T-helper 2 cell treated with Interferon-gamma antibody and Interleukin-4, amounts not matched to agents 5 μg/mL and 100 μg/mL, for 36 hours (primary cell): Measurements from ENCODE around the gene SNAPC2.

Source experiments
- DNase-seq: peaks from one replicate; pipeline ENCODE4 v3.0.0; 2021; ENCODE audit warnings: low spot score
- H3K27ac Mint-ChIP-seq: one replicate; pipeline ENCODE4 v1.8.0; 2021; ENCODE audit warnings: mild to moderate bottlenecking, mixed read lengths
- H3K27me3 Mint-ChIP-seq: one replicate; pipeline ENCODE4 v1.8.0; 2021; ENCODE audit warnings: low read depth, mixed read lengths
- H3K36me3 Mint-ChIP-seq: one replicate; pipeline ENCODE4 v1.8.0; 2021; ENCODE audit warnings: low read depth, mixed read lengths
- H3K4me1 Mint-ChIP-seq: one replicate; pipeline ENCODE4 v1.8.0; 2021; ENCODE audit warnings: low read depth, mixed read lengths
- H3K4me3 Mint-ChIP-seq: one replicate; pipeline ENCODE4 v1.8.0; 2022; ENCODE audit warnings: mild to moderate bottlenecking, moderate library complexity, mixed read lengths
- H3K9me3 Mint-ChIP-seq: one replicate; pipeline ENCODE4 v1.8.0; 2021; ENCODE audit warnings: mixed read lengths

SNAPC2 gene

DNA sequence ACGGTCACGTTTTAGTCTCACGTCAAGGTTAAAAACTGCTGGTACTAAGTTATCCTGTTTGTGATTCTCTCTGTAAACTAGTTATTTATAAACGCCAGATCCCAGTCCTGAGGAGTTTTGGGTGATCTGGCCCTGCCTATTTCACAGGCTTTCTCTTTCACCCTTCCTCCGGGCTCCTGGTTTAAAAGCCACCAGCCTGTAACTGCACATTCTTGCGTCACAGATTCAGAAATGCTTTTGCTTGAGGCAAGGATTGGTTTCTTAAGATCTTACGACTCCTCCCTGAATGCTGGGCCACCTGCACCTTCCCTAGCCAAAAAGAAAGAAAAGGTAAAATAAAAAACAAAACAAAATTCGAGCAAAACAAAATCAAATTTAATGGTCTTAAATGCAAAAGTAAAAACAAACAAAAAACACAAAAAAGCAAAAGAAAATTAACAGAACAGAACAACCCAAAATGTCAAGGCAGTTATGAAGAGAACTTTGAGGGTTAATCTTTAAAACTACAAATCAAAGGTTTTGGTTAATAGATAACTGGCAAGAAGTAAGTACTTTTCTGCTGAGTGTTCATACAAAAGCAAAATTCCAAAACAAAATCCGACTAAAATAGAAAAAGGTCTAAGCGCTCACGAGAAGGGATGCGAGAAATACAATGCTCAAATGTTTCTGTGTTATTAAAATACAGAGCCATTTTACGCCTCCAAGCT is 41.9 kb downstream of the SNAPC2 start:
- Mint-ChIP-seq H3K9me3 (no peaks in the 10 kb centered on the region), H3K27me3 (no peaks in the 10 kb centered on the region), H3K27ac (no peak overlapping the region), H3K4me1 (no peaks in the 10 kb centered on the region), H3K36me3 (peaks cover 17% of the 10 kb centered on the region), H3K4me3 (no peak overlapping the region)
- no peak for DNase-seq

GRCh38 chr19:7962644-7963268 is 42.6 kb downstream of the SNAPC2 start:
- Mint-ChIP-seq H3K36me3 (peaks cover 24% of the 10 kb centered on the region), H3K4me3 (no peak overlapping the region), H3K9me3 (no peaks in the 10 kb centered on the region), H3K27me3 (no peaks in the 10 kb centered on the region), H3K27ac (no peak overlapping the region), H3K4me1 (no peaks in the 10 kb centered on the region)
- no peak for DNase-seq

DNA sequence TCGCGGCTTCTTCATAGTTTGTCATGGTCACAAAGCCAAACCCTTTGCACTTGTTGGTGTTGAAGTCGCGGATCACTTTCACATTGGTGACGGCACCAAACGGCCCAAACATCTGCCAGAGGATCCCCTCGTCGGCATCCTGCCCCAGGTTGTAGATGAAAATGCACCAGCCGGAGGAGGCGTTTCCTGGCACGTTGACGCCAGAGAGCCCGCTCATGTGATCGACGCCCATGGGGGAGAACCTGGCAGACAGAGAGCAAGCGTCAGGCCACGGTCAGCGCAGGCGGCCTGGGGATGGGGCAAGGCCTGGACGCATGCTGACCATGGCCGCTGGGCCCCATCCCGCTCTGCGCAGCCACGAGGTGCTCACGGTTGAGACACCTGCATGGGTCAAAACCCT is 43.4 kb downstream of the SNAPC2 start:
- Mint-ChIP-seq H3K9me3 (no peaks in the 10 kb centered on the region), H3K4me1 (no peaks in the 10 kb centered on the region), H3K36me3 (peaks cover 24% of the 10 kb centered on the region), H3K4me3 (no peak overlapping the region), H3K27ac (no peak overlapping the region), H3K27me3 (no peaks in the 10 kb centered on the region)
- DNase-seq = no peak

- Mint-ChIP-seq H3K4me3 (no peak overlapping the region), H3K36me3 (peaks cover 22% of the 10 kb centered on the region), H3K27ac (no peak overlapping the region), H3K27me3 (no peaks in the 10 kb centered on the region), H3K4me1 (no peaks in the 10 kb centered on the region), H3K9me3 (no peaks in the 10 kb centered on the region)
- DNase-seq = no peak
Observed at GRCh38 chr19:7965259-7965841, 45.2 kb downstream of the SNAPC2 start.

- Mint-ChIP-seq H3K36me3 (peaks cover 25% of the 10 kb centered on the region), H3K4me3 (no peak overlapping the region), H3K27ac (no peak overlapping the region), H3K27me3 (no peaks in the 10 kb centered on the region), H3K9me3 (no peaks in the 10 kb centered on the region), H3K4me1 (no peaks in the 10 kb centered on the region)
- no peak for DNase-seq
Observed at GRCh38 chr19:7965921-7966665, 46.0 kb downstream of the SNAPC2 start.

GRCh38 chr19:7968008-7968795 is 48.1 kb downstream of the SNAPC2 start:
- peaks cover 19% of the 10 kb centered on the region for H3K36me3 Mint-ChIP-seq
- no peak for DNase-seq
- no peaks in the 10 kb centered on the region for H3K4me1 Mint-ChIP-seq
- H3K27me3 Mint-ChIP-seq = no peaks in the 10 kb centered on the region
- H3K27ac Mint-ChIP-seq = no peak overlapping the region
- H3K9me3 Mint-ChIP-seq = no peaks in the 10 kb centered on the region
- no peak overlapping the region for H3K4me3 Mint-ChIP-seq

DNA sequence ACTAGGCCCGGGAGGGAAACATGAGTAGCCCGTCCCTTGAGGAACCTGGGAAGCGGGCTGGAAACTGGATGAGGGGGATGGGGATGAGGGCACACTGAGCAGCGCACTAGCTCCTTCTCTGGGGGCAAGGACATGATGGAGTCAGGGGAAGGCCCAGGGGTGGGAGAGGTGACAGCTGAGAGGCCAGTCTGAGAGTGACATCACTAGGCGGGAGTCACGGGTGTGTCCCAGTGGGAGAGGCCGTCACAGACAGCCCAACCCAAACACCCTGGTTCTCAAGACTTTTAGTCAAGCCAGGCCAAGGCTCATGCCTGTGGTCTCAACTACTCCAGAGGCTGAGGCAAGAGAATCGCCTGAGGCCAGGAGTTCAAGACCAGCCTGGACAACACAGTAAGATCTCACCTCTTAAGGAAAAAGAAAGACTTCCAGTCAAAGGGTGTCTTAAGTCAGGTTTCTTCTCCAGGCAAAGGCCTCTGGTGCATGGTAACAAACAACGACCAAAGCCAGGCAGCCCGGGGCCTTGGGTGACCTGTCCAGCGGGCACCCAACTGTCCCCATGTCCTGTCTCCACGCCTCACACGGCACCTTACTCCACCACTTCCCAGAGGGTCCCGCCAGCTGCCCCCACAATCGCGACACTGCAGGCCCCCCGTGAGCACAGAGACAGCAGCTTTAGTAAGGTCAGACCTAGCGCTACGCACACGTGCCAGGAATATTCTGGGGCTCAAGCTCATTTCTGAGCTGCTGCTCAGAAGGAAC is 48.8 kb downstream of the SNAPC2 start:
- DNase-seq = no peak
- H3K36me3 Mint-ChIP-seq = peaks cover 26% of the 10 kb centered on the region
- no peaks in the 10 kb centered on the region for H3K27me3 Mint-ChIP-seq
- H3K4me3 Mint-ChIP-seq = no peak overlapping the region
- no peaks in the 10 kb centered on the region for H3K9me3 Mint-ChIP-seq
- H3K27ac Mint-ChIP-seq = no peak overlapping the region
- H3K4me1 Mint-ChIP-seq = no peaks in the 10 kb centered on the region

GRCh38 chr19:7969555-7969939 is 49.4 kb downstream of the SNAPC2 start:
- H3K36me3 Mint-ChIP-seq = peaks cover 23% of the 10 kb centered on the region
- no peaks in the 10 kb centered on the region for H3K4me1 Mint-ChIP-seq
- DNase-seq = no peak
- H3K4me3 Mint-ChIP-seq = no peak overlapping the region
- no peaks in the 10 kb centered on the region for H3K9me3 Mint-ChIP-seq
- no peaks in the 10 kb centered on the region for H3K27me3 Mint-ChIP-seq
- H3K27ac Mint-ChIP-seq = no peak overlapping the region

- Mint-ChIP-seq H3K27ac (no peak overlapping the region), H3K27me3 (no peaks in the 10 kb centered on the region), H3K4me3 (no peak overlapping the region), H3K4me1 (no peaks in the 10 kb centered on the region), H3K36me3 (peaks cover 21% of the 10 kb centered on the region), H3K9me3 (no peaks in the 10 kb centered on the region)
- no peak for DNase-seq
Observed at GRCh38 chr19:7970716-7971448, 50.7 kb downstream of the SNAPC2 start.

GRCh38 chr19:7971553-7972520 is 51.7 kb downstream of the SNAPC2 start:
- H3K27me3 Mint-ChIP-seq = no peaks in the 10 kb centered on the region
- no peak overlapping the region for H3K4me3 Mint-ChIP-seq
- peaks cover 16% of the 10 kb centered on the region for H3K36me3 Mint-ChIP-seq
- no peak for DNase-seq
- no peaks in the 10 kb centered on the region for H3K4me1 Mint-ChIP-seq
- no peak overlapping the region for H3K27ac Mint-ChIP-seq
- no peaks in the 10 kb centered on the region for H3K9me3 Mint-ChIP-seq
